NCI-H2081 (cell line): ENCODE data around the gene CKB.
A peak's percentile ranks its signal among the peaks of the same experiment; 100 is the strongest.

Experiments
- DNase-seq, 2 experiments: peaks; one replicate each; lab custom pipeline; 2025; lab: John Stamatoyannopoulos, UW

Gene CKB

GRCh38 chr14:103549361-103550311 lies 27.0 kb upstream of the CKB start:
- DNase-seq, result no peak

GRCh38 chr14:103548463-103549351 lies 26.1 kb upstream of the CKB start:
- no peak for DNase-seq

- no peak for DNase-seq
Measured at GRCh38 chr14:103547941-103548462, 25.4 kb upstream of the CKB start.

- no peak for DNase-seq
Measured at GRCh38 chr14:103547455-103547940, 24.9 kb upstream of the CKB start.

GRCh38 chr14:103546652-103547454 lies 24.2 kb upstream of the CKB start:
- peak; percentile 72 to 79 for DNase-seq

- no peak for DNase-seq
Measured at GRCh38 chr14:103545915-103546651, 23.5 kb upstream of the CKB start.

- DNase-seq, result no peak
Measured at GRCh38 chr14:103545219-103545914, 22.7 kb upstream of the CKB start.

- no peak for DNase-seq
Measured at GRCh38 chr14:103544388-103545218, 22.0 kb upstream of the CKB start.

GRCh38 chr14:103543721-103544387 lies 21.2 kb upstream of the CKB start:
- no peak for DNase-seq

- no peak for DNase-seq
Measured at GRCh38 chr14:103543140-103543539, 20.5 kb upstream of the CKB start.

GRCh38 chr14:103542605-103543088 lies 20.0 kb upstream of the CKB start:
- peak; percentile 34 to 49 for DNase-seq

- no peak for DNase-seq
Measured at GRCh38 chr14:103541709-103542604, 19.3 kb upstream of the CKB start.

GRCh38 chr14:103540821-103541708 lies 18.4 kb upstream of the CKB start:
- DNase-seq, result no peak

GRCh38 chr14:103539056-103539825 lies 16.6 kb upstream of the CKB start:
- DNase-seq, result peak in 1 of 2 experiments; percentile 16

GRCh38 chr14:103538291-103539055 lies 15.8 kb upstream of the CKB start:
- no peak for DNase-seq
